KG1 (cell line): ENCODE measurements around the gene LAMB3.

Experiments
- DNase-seq: peaks from one replicate; lab custom pipeline; 2025; lab: John Stamatoyannopoulos, UW

The LAMB3 gene

GRCh38 chr1:209617755-209618154, 34.5 kb downstream of the LAMB3 start:
- no peak for DNase-seq

- DNase-seq = no peak
These were observed 35.1 kb downstream of the LAMB3 start for GRCh38 chr1:209617047-209617673.

DNA sequence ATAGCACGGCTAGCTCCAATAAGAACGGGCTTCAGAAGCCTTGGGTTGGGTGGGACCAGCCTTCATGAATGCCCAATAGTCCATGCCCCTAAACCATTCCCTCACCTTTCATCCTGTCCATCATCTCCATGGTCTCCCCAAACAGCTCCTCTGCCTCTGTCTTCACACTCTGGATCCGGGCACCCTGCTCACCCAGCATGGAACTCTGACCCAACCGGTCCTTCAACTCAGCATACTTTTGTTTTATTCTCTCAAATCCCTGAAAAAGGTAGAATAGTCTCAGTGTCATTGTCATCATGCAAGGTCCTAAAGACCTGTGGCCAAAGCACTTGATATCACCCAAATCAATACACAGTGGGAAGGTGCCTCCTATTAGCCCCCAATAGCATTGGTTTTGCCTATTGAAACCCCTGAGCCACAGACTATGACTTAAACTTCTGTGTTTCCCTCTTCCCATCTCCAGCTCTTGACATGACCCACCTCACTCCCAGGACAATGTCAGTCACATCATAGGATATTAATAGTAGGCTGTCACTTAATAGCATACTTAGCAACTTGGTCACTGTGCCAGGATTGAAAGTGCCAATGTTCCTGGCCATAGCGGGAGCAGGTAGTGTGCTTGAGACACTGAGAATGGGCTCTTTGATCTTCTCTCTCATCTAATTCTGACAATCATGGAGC, 35.7 kb downstream of the LAMB3 start:
- DNase-seq = no peak

GRCh38 chr1:209614906-209615305, 37.3 kb downstream of the LAMB3 start:
- no peak for DNase-seq

DNA sequence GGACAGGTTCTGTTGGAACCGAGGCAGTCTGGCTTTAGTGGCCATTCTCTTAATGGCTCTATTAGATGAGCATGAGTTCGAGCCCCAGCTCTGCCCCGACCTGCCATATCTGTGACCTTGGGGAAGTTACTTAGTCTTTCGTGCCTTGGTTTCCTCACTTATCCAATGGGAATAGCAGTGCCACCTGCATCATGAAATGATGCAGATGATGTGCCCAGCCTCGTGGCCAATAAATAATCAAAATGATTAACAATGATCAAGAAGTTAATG, 38.1 kb downstream of the LAMB3 start:
- DNase-seq = no peak

DNA sequence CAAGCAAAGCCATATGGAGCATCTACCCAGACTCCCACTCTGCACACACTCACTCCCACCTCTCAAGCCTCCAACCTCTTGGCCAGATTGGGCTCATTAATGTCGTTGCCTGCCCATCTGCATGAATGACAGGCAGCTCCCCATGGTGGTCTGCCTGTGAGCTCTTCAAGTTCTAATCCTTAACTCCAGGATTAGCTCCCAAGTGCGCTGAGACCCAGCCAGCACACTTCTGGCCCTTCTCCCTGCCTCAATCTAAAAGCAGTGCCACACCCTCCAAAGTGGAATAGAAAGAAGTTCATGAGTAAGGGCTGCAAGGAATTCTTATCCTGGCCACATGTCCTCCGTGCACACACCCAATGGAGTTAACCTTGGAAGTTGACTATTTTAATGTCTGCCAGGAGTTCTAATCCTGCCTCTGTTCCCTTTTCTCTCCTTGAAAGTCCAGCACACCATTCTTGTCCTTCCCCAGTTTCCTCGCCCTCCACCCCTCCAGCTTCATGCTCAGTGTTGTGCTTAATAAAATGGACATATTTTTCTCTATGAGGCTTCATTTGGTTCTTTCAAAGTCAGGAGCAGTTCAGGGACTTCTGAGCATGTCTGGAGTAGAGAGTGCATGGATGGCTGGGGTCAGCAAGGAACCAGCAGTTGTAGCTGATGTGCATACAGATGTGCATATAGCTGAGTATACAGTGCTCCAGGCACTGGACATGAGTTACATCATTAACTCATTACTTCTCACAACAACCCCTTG, 38.6 kb downstream of the LAMB3 start:
- no peak for DNase-seq

- no peak for DNase-seq
These were observed 39.4 kb downstream of the LAMB3 start for GRCh38 chr1:209612646-209613399.

- DNase-seq = no peak
These were observed 40.3 kb downstream of the LAMB3 start for GRCh38 chr1:209611771-209612570.

GRCh38 chr1:209610631-209610905, 41.7 kb downstream of the LAMB3 start:
- no peak for DNase-seq

DNA sequence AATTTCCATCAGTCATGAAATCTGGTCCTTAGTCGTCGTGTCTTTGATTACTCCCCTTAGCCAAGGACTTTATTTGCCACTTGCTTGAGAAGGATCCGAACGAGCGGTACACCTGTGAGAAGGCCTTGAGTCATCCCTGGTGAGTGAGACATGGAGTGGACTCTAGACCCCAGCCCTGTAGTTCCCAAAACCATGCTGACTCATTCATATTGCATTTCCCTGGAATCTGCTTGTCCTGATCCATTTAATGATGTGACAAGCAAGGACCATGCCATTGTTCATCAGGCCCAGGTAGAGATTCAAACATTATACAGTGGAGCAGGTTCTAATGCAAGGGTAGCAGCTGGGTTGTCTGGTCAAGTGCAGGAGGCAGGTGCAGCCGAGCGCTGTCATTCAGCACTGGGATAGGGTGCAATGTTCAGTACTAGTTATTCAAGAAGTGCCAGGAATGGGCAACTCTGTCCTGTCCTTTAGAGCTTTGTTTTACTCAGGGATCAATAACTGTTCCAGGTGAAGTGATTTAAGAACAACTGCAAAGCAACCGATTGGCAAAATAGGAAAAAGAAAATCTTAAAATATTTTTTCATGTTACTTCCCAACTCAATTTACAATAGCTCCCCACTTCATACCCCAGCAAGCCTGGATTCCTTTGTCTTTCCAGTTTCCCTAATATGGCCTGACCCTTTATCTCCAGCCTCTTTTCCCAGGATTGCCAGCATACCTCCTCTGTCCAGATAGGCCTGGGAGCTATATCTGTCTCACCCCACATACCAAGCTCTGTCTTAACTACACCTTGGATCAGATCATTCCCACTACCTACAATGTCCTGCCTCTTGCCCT, 42.2 kb downstream of the LAMB3 start:
- DNase-seq = no peak

GRCh38 chr1:209609041-209609790, 43.0 kb downstream of the LAMB3 start:
- DNase-seq = no peak

- DNase-seq = no peak
These were observed 44.4 kb downstream of the LAMB3 start for GRCh38 chr1:209607795-209608178.

DNA sequence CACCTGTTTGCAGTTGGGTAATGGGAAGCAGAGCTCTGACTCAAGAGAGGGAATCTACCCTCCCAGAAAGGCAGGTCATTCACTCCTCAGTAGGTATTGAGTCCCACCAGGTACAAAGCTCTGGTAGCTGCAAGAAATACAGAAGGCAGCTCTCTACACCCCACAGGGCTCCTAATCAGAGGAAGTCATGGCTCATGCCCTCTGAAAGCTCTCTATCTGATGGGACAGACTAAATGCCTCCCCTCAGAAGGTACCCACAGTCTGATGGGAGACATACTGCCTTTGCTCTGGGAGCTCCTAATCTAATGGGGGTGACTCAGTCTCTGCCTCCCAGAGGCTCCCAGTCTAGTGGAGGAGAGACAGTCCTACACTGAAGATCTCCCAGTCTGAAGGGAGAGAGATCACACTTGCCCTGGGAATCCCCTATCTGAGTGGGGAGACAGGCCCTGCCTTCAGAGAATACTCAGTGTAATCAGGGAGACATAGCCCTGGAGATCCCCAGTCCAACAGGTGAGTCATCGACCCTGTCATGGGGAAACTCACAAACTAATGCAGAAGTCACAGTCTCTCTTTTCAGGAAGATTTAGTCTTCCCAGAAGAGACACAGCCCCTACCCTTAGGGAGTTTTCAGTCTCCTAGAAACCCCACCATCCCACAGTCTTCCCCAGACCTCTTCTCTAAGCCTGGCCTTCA, 45.0 kb downstream of the LAMB3 start:
- DNase-seq = no peak

GRCh38 chr1:209603877-209604276, 48.3 kb downstream of the LAMB3 start:
- no peak for DNase-seq

DNA sequence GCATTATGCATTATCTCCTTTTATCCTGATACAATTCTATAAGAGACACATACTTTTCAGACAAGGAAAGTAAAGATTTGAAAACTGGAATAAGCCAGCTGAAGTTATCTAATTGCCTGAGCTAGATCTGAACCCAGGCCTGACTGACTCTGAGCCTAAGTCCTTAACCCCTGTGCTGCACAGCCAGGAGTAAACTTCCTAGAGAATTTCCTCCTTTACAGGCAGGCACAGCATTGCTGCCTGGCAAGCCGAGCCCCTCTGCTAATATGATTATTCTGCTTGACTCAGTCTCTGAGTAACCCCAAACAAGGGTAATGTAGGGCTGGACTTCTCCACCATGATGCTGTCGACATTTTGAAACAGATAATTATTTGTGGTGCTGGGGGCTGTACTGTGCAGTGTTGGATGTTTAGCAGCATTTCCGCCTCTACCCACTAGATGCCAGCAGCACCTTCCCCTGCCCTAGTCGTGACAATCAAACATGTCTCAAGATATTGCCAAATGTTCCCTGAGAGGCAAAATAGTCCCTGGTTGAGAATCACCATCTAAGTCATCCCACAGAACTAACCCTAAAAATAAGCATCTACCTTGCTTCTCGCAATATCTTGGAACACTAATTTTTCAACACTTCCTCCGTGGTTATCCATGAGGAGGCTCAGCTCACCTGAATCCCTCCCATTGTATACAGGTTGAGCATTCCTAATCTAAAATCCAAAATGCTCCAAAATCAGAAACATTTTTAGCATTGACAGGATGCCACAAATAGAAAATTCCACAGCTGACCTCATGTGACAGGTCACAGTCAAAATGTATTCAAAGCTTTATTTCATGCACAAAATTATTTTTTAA, 50.2 kb downstream of the LAMB3 start:
- no peak for DNase-seq

- DNase-seq = no peak
These were observed 51.7 kb downstream of the LAMB3 start for GRCh38 chr1:209600541-209600940.

DNA sequence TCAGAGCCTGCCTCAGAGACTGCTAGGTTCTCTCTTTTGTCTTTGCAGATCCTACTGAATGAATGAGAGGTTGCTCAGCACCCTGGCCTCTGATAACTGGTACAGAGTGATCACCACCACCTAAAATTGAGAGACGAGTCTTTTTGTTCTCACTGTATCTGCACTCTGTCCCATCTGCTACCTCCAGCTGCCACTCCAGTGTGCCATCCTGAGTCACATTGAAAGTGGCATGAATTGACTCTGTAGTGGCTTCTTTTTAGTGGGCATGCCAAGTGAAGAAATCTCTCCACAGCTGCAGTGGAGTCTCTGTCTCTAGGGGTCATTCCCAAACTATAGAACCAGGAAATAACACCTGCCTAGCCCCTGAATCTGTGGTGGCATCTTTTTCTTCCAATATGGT, 54.0 kb downstream of the LAMB3 start:
- no peak for DNase-seq

GRCh38 chr1:209597499-209597898, 54.7 kb downstream of the LAMB3 start:
- DNase-seq = no peak
